NCI-H2081 (cell line): Measurements from ENCODE around the gene TMEM179.
"Not testable (repeated sequence)": the region's sequence is repeated elsewhere in the genome, so short reads cannot be mapped to it uniquely, and the experiment has no call there.

ENCODE experiments used
- DNase-seq, 2 experiments: peaks; one replicate each; lab custom pipeline; 2025; lab: John Stamatoyannopoulos, UW

TMEM179 gene

DNA sequence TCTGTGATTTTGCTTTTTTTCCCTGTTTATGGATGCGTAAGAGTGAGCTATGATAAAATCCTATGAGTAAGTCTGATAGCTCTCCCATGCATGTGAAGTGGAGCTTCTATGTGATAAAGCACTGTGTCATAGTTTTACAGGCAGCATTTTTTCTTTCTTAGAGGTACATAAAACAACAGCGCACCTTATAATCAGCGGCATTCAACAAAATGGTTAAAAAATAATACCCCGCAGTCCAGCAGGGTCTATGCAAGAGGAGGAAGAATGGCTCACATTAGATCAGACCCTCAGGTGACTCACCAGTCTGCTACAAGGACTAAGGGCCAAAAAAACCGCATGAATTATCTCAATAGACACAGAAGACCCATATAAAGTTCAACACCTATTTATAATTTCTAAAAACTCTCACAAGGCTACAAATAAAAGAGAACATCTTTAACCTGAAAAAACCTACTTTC lies 33.0 kb upstream of the TMEM179 start:
- DNase-seq, result no peak

GRCh38 chr14:104636846-104637545 lies 32.4 kb upstream of the TMEM179 start:
- DNase-seq, result not testable (repeated sequence)

- no peak for DNase-seq
Observed at GRCh38 chr14:104636131-104636530, 31.6 kb upstream of the TMEM179 start.

GRCh38 chr14:104635717-104636116 lies 31.1 kb upstream of the TMEM179 start:
- no peak for DNase-seq

DNA sequence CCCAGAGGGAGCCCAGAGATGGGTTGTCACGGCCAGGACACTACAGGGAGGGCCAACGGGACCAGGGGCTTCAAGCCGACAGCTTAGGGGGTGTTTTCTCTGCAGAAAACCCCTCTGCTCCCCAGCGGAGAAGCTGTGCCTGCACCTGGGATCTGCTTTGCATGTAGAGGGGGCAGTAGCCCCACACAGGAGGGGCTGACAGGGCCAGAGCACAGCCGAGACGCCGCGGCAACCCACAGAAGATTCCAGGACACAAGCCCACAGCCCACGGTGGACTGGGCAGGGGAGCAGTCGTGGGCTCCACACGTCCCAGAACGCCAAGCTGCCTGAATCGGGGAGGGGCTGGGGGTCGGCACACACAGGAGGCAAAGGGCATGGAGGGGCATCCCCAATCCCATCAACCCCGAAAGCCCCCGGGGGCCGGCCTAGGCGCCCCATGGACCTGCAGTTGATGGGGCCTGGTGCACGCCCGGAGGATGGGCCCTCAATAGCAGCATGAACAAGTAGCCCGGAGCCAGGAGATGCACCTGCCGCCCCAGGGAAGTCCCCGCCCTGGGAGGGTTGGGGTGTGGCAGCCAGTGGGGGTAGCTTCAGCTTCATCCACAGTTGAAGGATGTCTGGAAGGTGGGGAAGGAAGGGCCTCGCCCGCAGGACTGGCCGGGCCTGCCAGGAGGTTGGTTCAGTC lies 30.5 kb upstream of the TMEM179 start:
- DNase-seq, result no peak

DNA sequence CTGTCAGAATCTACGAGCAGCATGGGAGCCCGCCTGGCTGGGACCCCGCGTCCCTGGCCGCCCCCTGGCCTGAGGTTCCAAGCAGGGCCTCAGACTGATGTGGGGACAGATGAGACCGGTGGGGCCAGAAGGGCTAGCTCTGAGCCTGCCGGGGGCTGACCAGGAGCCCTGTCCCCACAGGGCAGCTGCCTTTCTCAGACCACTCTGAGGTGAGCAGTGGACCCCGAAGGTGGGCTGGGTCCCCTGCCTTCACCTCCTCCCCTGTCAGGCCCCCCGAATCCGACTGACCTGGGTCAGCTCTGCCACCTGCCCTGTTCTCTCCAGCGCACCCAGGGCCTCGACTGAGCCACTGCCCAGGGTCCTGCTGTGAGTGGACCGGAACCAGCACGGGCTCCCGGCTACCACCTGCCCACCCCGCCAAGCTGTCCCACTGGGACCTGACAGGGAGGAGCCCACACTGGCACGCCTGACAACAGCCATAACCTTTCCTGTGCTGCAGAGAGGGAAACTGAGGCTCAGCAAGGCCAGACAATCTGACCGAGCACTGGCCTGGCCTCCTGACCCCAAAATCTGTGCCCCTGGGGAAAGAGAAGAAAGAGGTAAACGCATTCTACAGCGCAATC lies 29.7 kb upstream of the TMEM179 start:
- no peak for DNase-seq

GRCh38 chr14:104633276-104634137 lies 28.9 kb upstream of the TMEM179 start:
- DNase-seq, result no peak

DNA sequence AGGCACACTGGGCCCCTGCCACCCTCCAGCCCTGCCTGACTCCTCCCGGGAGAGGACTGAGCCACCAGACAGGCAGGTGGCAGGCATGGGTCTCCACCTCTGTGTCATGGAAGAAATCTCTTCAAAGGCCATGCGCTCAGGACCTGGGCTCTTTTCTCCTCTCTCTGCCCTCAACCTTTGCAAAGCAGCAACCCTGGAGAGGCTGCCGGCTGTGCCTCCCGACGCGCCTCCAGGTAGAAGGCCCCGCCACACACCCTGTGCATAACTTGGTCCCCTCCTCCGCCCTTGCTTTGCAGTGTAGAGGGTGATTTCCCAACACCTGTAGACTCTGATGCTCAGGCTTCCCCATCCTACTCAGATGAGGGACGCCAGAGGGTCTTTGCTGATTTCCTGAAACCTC lies 28.2 kb upstream of the TMEM179 start:
- DNase-seq, result no peak

DNA sequence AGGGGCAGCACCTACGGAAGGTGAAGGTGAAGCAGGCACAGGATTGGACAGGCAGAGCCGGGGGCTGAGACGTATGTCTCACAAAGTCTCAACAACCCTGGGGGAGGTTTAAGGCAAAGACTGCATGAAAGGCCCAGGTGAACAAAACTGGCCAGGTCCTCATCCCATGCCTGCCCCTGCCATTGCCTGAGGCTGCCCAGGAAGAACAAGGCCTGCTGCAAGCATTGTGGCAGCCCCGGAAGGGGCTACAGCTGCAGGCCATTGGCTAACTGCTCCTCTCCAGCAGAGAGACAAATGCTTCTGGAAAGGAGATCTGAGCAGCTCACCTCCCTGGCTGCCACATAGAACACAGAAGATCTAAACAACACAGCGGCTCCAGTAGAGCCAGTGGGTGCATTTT lies 20.4 kb upstream of the TMEM179 start:
- no peak for DNase-seq

GRCh38 chr14:104614126-104614812 lies 9.7 kb upstream of the TMEM179 start:
- DNase-seq, result no peak

DNA sequence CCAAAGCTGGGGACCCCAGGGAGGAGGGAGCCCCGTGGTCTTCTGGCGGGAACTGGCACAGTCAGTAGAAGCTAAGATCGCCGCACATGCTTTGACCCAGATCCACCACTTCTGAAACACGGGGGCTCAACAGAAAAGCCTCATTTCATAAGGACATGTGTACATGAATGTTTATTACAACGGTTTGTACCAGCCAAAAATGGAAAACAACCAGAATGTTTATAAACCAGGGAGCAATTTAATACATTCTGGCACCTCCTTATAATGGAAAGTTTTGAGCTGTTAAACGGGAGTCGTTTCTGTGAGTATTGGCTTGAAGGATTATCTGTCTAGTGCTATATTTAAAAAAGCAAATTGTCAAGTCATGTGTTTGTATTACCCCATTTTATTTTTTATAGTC lies 7.3 kb upstream of the TMEM179 start:
- no peak for DNase-seq

DNA sequence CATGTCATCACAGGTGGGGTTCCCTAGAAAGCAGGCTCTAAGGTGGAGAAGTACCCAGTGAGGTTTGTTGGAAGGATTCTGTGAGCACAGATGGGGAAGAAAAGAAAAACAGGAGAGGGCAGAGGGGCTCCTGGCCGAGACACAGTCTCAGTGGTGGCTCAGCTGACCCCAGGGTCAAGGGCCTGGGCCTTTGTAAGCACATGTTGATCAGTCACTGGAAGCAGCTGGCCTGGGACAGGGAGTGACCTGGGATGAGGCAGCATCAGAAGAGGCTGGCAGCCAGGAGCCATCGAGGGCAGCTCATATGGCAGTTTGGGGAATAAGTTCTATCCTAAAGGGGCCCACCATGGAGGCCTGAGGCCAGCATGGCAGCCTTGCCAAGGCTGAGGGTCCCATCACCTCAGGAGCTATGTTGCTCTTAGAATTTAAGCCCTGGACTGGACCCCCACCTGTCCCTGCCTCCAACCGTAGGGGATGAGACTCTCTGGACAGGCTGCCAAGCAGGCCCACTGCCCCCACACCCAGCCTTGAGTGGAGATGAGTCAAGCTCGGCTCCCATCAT lies 6.3 kb upstream of the TMEM179 start:
- no peak for DNase-seq

DNA sequence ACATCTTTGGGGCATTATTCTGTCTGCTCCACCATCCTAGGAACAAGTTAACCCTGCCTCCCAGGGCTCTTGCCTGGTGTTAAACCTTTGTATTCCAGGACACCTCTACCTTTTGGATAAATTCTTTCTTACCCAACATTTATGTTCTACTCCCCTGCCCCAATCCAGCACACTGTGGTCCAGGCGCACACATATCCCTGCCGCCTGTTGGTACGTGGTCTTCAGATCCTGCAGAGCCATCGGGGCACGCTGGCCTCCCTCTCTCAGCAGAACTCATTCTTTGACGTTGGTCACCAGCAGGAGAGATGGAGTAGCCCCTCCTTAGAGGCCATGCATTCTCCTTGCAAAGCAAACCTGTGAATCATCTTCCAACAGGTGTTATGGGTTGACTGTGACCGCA lies 5.1 kb upstream of the TMEM179 start:
- DNase-seq, result no peak

- DNase-seq, result peak; percentile 45 to 74
Observed at GRCh38 chr14:104603711-104604401, 716 bp downstream of the TMEM179 start.

- no peak for DNase-seq
Observed at GRCh38 chr14:104602933-104603325, 1.6 kb downstream of the TMEM179 start.

GRCh38 chr14:104602315-104602932 lies 2.1 kb downstream of the TMEM179 start:
- no peak for DNase-seq

DNA sequence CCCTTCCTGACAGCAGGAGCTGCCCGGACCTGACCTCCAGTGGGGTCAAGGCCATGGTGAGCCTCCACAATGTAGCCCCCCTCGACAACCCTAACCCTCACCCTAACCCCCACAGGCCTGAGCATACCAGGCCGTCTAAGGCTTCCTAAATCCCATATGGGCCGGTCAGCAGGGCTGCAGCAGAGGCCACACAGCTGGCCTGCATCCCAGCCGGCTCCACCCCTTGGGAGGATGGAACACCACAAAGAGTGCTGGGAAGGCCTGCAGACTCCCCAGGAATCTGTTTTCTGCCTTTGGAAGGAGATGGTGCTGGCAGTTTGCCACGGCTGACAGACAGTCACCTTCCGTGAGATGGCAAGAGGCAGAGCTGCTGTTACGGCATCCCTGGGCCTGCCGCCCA lies 2.8 kb downstream of the TMEM179 start:
- peak in 1 of 2 experiments; percentile 25 for DNase-seq

DNA sequence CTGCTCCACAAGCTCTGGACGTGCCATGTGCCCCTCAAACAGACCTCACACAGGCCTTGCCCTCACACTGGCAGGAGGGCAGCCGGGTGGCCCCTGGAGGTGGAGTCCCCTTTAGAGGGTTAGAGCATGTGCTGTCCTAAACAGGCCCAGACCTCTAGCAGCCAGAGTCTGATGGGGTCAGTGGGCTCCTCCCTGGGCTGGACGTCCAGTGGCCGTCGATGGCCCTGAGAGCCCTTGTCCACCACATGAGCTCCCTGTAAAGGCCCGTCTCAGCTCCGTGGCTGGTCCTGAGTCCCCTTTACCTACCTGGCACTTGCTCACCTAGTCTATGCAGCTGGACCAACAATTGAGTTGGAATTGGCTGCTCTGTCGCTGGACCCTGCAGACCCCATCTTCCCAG lies 3.8 kb downstream of the TMEM179 start:
- DNase-seq, result no peak

DNA sequence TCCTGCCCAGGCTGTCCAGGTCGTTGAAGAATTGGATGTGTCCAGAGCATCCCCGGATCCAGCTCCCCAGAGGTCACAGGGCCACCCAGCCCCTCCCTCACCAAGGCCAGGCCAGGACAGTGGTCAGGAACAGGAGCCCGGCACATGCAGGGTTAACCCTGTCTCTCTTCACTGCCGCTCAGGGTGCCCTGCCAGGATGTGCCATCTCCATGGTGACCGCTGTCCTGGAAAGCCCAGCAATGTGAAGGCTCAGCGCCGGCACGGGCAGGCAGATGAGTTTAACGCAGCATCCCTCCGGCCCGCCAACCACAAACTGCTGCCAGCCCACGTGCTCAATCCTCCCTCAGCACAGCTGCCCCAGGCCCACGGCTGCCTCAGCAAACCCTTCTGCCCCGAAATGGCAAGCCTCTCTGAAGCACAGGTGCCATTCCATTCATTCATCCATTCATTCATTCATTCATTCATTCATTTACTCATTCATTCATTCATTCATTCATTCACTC lies 4.4 kb downstream of the TMEM179 start:
- peak in 1 of 2 experiments; percentile 10 for DNase-seq

DNA sequence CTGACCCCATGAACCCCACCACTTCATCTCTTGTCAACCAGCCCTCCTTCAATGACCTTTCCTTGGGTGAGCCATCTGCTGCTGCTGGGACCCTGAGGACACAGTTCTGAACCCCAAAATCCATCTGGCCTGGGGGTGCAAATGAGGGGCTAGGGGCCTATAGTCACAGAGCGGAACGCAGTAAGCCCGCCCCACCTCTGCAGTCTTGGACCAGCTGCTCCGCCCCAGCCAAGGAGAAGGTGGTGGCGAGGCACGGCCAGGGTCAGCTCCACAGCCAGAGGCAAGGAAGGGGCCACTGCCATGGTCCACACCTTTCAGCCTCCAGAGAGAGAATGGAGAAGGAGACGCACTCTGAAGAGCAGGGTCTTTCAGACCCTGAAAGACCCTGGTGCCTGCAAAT lies 5.1 kb downstream of the TMEM179 start:
- DNase-seq, result no peak
